GM12878 (cell line): ENCODE data around the gene SRSF10. TPM values are rescaled to one million over a fixed set of nuclear protein-coding genes. Genes with fewer than 3 reads are reported as not detected.
A peak's percentile ranks its signal among the peaks of the same experiment; 100 is the strongest.

ENCODE experiments used
- ATAC-seq: fragments of 200-7000 bp; cut with Tn5 transposase; 3 replicates; pipeline ENCODE4 v1.9.1; 2020; ENCODE audit warnings: mild to moderate bottlenecking, moderate library complexity
- BruUV-seq: library from RNA; stranded (reverse); fragments of 400-500 nt; replicated peaks from 2 replicates; lab custom pipeline; 2021; lab: Mats Ljungman, UMichigan
- CTCF ChIA-PET: fragments of 300-600 bp; sonication (Branson Sonifier 250); formaldehyde crosslinking; extraction: SDS; loops from one replicate; lab custom pipeline; 2021; ENCODE audit warnings: inconsistent platforms; lab: Yijun Ruan, JAX
- POLR2A ChIA-PET: fragments of 350-600 bp; formaldehyde crosslinking; extraction: SDS; loops from one replicate; lab custom pipeline; 2021; ENCODE audit warnings: inconsistent platforms; lab: Charles Lee
- RAD21 ChIA-PET: fragments of 300-600 bp; sonication (Branson Sonifier 250); formaldehyde crosslinking; loops from one replicate; lab custom pipeline; 2023; ENCODE audit warnings: antibody characterized with exemption; ENCODE audit not compliant: unreplicated experiment; lab: Charles Lee
- SMC1A ChIA-PET: fragments of 300-600 bp; sonication (Branson Sonifier 250); formaldehyde crosslinking; loops from one replicate; lab custom pipeline; 2023; ENCODE audit not compliant: unreplicated experiment, uncharacterized antibody; lab: Charles Lee
- DNase-seq: peaks from one replicate; pipeline ENCODE4 v3.0.0-alpha.2; 2011; ENCODE audit warnings: low read depth, low spot score
- FAIRE-seq: peaks from 3 replicates; lab custom pipeline; 2011; peaks lifted over from hg19 to GRCh38; lab: Jason Lieb, UNC
- H2AFZ ChIP-seq: 2 replicates; pipeline ENCODE4 v1.6.0; 2011; ENCODE audit warnings: low read depth, low read length, control low read depth; ENCODE audit not compliant: control insufficient read depth
- H3K27ac ChIP-seq: 2 replicates; pipeline ENCODE4 v1.5.1; 2011; ENCODE audit warnings: control low read depth; ENCODE audit not compliant: control insufficient read depth, insufficient read depth
- H3K27me3 ChIP-seq, 2 experiments: replicated peaks in 1 of 2; 2 replicates each; pipeline versions ENCODE4 v1.6.0 to v1.6.1; 2011; ENCODE audit warnings: low read length in 1 of 2; ENCODE audit not compliant: control insufficient read depth in 2 of 2, insufficient read depth in 2 of 2
- H3K36me3 ChIP-seq, 2 experiments: 2 replicates each; pipeline ENCODE4 v1.5.1; 2011; ENCODE audit warnings: low read length in 1 of 2; ENCODE audit not compliant: control insufficient read depth in 2 of 2, insufficient read depth in 2 of 2
- H3K4me1 ChIP-seq: 2 replicates; pipeline ENCODE4 v1.6.1; 2011; ENCODE audit warnings: mild to moderate bottlenecking, low read length, moderate library complexity, mixed read lengths; ENCODE audit not compliant: control insufficient read depth, insufficient read depth
- H3K4me2 ChIP-seq: 2 replicates; pipeline ENCODE4 v1.6.0; 2011; ENCODE audit warnings: control low read depth; ENCODE audit not compliant: control insufficient read depth, insufficient read depth
- H3K4me3 ChIP-seq: fragments of 200-600 bp; sonication (generic); 2 replicates; pipeline ENCODE4 v1.5.1; 2016
- H3K79me2 ChIP-seq: 2 replicates; pipeline ENCODE4 v1.6.0; 2011; ENCODE audit warnings: low read length; ENCODE audit not compliant: control insufficient read depth, insufficient read depth
- H3K9ac ChIP-seq: 2 replicates; pipeline ENCODE4 v1.8.0; 2011; ENCODE audit warnings: low read length, control low read depth, mixed read lengths; ENCODE audit not compliant: control insufficient read depth, insufficient read depth
- H3K9me3 ChIP-seq: replicated peaks from 3 replicates; pipeline ENCODE4 v1.5.1; 2011; ENCODE audit warnings: mild to moderate bottlenecking, low read length; ENCODE audit not compliant: control insufficient read depth, insufficient read depth
- H4K20me1 ChIP-seq: 2 replicates; pipeline ENCODE4 v1.6.0; 2011; ENCODE audit not compliant: control insufficient read depth, insufficient read depth
- ATF2 ChIP-seq: IDR thresholded peaks from 2 replicates; pipeline ENCODE4 v1.6.1; 2012; ENCODE audit warnings: low read length, inconsistent platforms
- BMI1 ChIP-seq: fragments of 450-650 bp; IDR thresholded peaks from 2 replicates; pipeline ENCODE4 v1.6.1; 2016; ENCODE audit warnings: mild to moderate bottlenecking, moderate library complexity, borderline replicate concordance
- CREB1 ChIP-seq: IDR thresholded peaks from 2 replicates; pipeline ENCODE4 v1.6.1; 2012; ENCODE audit warnings: low read depth, mild to moderate bottlenecking, inconsistent platforms
- ETV6 ChIP-seq, 2 experiments: fragments of 450-650 bp in 1 of 2; IDR thresholded peaks in 1 of 2; conservative IDR thresholded peaks in 1 of 2; 2 replicates each; pipeline ENCODE4 v1.6.1; 2014; ENCODE audit warnings: antibody characterized with exemption in 1 of 2, borderline replicate concordance in 1 of 2, low read depth in 1 of 2, mild to moderate bottlenecking in 1 of 2, moderate library complexity in 1 of 2
- EZH2 ChIP-seq: IDR thresholded peaks from 2 replicates; pipeline ENCODE4 v1.6.1; 2012; ENCODE audit warnings: low read depth, mild to moderate bottlenecking, control low read depth, inconsistent platforms, low read length, borderline replicate concordance; ENCODE audit not compliant: control insufficient read depth
- GABPA ChIP-seq: IDR thresholded peaks from 2 replicates; pipeline ENCODE4 v1.6.1; 2014; ENCODE audit warnings: antibody characterized with exemption, low read depth, mild to moderate bottlenecking, inconsistent platforms
- NFYB ChIP-seq: IDR thresholded peaks from 2 replicates; pipeline ENCODE4 v1.6.1; 2011; ENCODE audit warnings: low read depth, mild to moderate bottlenecking, low read length, improper control_type of control experiment, moderate library complexity; ENCODE audit not compliant: insufficient read depth
- POLR2AphosphoS2 ChIP-seq: IDR thresholded peaks from 2 replicates; pipeline ENCODE4 v1.6.1; 2011; ENCODE audit warnings: low read depth, mild to moderate bottlenecking, low read length, improper control_type of control experiment, moderate library complexity
- POU2F2 ChIP-seq: IDR thresholded peaks from 3 replicates; pipeline ENCODE4 v1.6.1; 2011; ENCODE audit warnings: low read depth, mild to moderate bottlenecking, low read length, borderline replicate concordance
- SMC3 ChIP-seq: IDR thresholded peaks from 2 replicates; pipeline ENCODE4 v1.6.1; 2011; ENCODE audit warnings: low read length, improper control_type of control experiment, borderline replicate concordance
- SREBF2 ChIP-seq: IDR thresholded peaks from 2 replicates; pipeline ENCODE4 v1.6.1; 2012; ENCODE audit warnings: mild to moderate bottlenecking, low read length
- ZNF24 ChIP-seq: fragments of 450-650 bp; IDR thresholded peaks from 2 replicates; pipeline ENCODE4 v1.6.1; 2017; ENCODE audit warnings: antibody characterized with exemption, mild to moderate bottlenecking
- WGBS: methylation state at CpG from one replicate; pipeline ENCODE4 v1.1.6; 2016; ENCODE audit warnings: low lambda C conversion rate; ENCODE audit not compliant: insufficient replicate concordance, insufficient coverage; ENCODE audit errors: missing lambda C conversion rate; 5-methylcytosine and 5-hydroxymethylcytosine counted together
- in situ Hi-C: fragments of 300-500 bp; cut with MboI; formaldehyde crosslinking; loops from 9 replicates; pipeline ENCODE4 v1.14.3; 2018; ENCODE audit warnings: mixed read lengths
- intact Hi-C: fragments of 100-400 bp; cut with micrococcal nuclease; formaldehyde crosslinking; loops from one replicate; pipeline ENCODE4 v1.14.2; 2022; ENCODE audit not compliant: unreplicated experiment
- polyA plus RNA-seq, 11 experiments: library from polyadenylated mRNA; depleted of rRNA in 4 of 11; unstranded in 6 of 11; stranded (reverse) in 5 of 11; fragments of >200 nt; fragmentation: Nextera tagmentation in 4 of 11; fragmentation: Illumina TruSeq in 1 of 11; extraction: Ambion mirVana in 4 of 11; extraction: Trizol in 1 of 11; gene quantifications; 1 replicate in 1 of 11; 2 replicates in 10 of 11; pipeline versions ENCODE4 v1.2.1 to v1.2.3, GENCODE V29; 2011 to 2016; ENCODE audit warnings: inconsistent platforms in 2 of 11, missing spikeins in 2 of 11, low read depth in 1 of 11
- total RNA-seq, 4 experiments: library from RNA; depleted of rRNA in 3 of 4; stranded (reverse); fragments of >200 nt in 3 of 4; fragmentation: Illumina TruSeq in 1 of 4; extraction: Trizol in 1 of 4; gene quantifications; 2 replicates each; pipeline versions ENCODE4 v1.2.1 to v1.2.3, GENCODE V29; 2013 to 2021
- TF ChIP-seq, protein P1 (sequence below): fragments of 450-650 bp; IDR thresholded peaks from 2 replicates; pipeline ENCODE4 v1.6.1; 2018; ENCODE audit warnings: borderline replicate concordance, mild to moderate bottlenecking; ENCODE audit not compliant: partially characterized antibody
- TF ChIP-seq, protein P2 (sequence below): fragments of 450-650 bp; IDR thresholded peaks from 2 replicates; pipeline ENCODE4 v1.6.1; 2016; ENCODE audit warnings: mild to moderate bottlenecking
- TF ChIP-seq, protein P3 (sequence below): fragments of 450-650 bp; IDR thresholded peaks from 2 replicates; pipeline ENCODE4 v1.6.1; 2014; ENCODE audit warnings: mild to moderate bottlenecking

Gene SRSF10
- total and polyA plus RNA-seq, 10 of the 15 experiments (the other 5 are each of a cell fraction or from before 2014, with no cell fraction given): 157 to 279 (median 222) TPM

DNA sequence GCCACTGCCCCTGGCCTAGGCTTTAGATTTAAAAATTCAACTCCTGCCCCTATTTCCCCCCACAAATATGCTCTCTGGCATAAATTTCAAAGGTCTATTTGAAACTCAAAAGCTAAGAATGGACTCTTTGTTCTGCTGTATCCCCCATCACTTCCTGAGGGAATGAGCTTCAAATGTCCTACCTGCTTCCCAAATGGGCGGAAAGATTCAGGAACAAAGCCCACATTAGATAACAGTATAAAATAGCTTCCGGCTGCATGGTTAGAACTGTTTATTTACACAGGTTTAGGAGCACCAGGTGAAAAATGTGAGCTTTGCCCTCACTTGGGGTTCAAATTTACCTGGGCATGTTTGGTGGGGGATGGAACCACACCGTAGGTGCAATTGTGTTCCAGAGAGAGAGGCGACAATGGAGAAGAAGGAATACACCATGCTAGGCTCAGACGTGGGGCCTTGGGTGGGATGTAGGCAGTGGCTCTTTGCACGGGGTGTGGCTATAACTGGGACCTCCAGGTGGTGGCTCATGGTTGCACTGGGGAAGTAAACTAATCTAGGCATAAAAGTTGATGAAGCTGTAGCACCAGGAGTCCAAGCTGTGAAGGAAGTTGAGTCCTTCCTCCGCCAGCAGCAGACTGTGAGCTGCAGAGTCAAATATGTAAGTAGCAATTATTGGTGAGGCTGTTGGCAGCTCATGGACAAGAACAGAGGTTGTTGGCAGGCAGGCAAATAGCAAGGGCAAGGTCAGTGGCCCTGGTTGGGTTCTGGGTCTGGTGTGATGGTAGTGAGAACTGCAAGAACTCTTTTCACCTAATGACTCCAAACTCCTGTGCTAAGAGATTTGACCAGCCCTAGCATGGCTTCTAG lies 41.5 kb upstream of the SRSF10 start:
- no peak overlapping the region for H3K4me2 ChIP-seq
- ChIA-PET RAD21 (interaction anchor here (0.6 kb wide), 2 partner anchors 9 to 14 kb away, joined by 3 read pairs; no protein-coding TSS in a partner anchor), POLR2A (interaction anchor here (1.6 kb wide), 1 partner anchor 10 kb away, joined by 5 read pairs; no protein-coding TSS in a partner anchor), SMC1A (interaction anchor here (0.9 to 2.2 kb wide), 5 partner anchors 10 to 58 kb away, joined by 3 to 10 read pairs (median 5); no protein-coding TSS in a partner anchor), CTCF (interaction anchor here (0.6 to 3.0 kb wide), 4 partner anchors 11 to 177 kb away, joined by 3 to 9 read pairs (median 4); no protein-coding TSS in a partner anchor)
- H3K9ac ChIP-seq: no peak overlapping the region
- no peaks in the 10 kb centered on the region for H3K9me3 ChIP-seq
- no peaks in the 10 kb centered on the region for H3K36me3 ChIP-seq
- H4K20me1 ChIP-seq: no peaks in the 10 kb centered on the region
- H3K4me3 ChIP-seq: no peak overlapping the region
- ATAC-seq: peak; percentile 21; the same call in 1 of the 3 replicates
- WGBS: 48% methylated on average over 7 of the region's 7 CpGs
- no peak for FAIRE-seq
- H3K4me1 ChIP-seq: no peaks in the 10 kb centered on the region
- no peak overlapping the region for H2AFZ ChIP-seq
- DNase-seq: no peak
- H3K79me2 ChIP-seq: no peaks in the 10 kb centered on the region
- no peak for TF ChIP-seq GABPA
- TF ChIP-seq, protein P1, sequence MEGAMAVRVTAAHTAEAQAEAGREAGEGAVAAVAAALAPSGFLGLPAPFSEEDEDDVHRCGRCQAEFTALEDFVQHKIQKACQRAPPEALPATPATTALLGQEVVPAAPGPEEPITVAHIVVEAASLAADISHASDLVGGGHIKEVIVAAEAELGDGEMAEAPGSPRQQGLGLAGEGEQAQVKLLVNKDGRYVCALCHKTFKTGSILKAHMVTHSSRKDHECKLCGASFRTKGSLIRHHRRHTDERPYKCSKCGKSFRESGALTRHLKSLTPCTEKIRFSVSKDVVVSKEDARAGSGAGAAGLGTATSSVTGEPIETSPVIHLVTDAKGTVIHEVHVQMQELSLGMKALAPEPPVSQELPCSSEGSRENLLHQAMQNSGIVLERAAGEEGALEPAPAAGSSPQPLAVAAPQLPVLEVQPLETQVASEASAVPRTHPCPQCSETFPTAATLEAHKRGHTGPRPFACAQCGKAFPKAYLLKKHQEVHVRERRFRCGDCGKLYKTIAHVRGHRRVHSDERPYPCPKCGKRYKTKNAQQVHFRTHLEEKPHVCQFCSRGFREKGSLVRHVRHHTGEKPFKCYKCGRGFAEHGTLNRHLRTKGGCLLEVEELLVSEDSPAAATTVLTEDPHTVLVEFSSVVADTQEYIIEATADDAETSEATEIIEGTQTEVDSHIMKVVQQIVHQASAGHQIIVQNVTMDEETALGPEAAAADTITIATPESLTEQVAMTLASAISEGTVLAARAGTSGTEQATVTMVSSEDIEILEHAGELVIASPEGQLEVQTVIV: no peak
- no peak for TF ChIP-seq BMI1
- TF ChIP-seq EZH2: no peak
- no peak for TF ChIP-seq POU2F2
- no peak for TF ChIP-seq CREB1
- TF ChIP-seq, protein P2, sequence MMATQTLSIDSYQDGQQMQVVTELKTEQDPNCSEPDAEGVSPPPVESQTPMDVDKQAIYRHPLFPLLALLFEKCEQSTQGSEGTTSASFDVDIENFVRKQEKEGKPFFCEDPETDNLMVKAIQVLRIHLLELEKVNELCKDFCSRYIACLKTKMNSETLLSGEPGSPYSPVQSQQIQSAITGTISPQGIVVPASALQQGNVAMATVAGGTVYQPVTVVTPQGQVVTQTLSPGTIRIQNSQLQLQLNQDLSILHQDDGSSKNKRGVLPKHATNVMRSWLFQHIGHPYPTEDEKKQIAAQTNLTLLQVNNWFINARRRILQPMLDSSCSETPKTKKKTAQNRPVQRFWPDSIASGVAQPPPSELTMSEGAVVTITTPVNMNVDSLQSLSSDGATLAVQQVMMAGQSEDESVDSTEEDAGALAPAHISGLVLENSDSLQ: no peak
- TF ChIP-seq, protein P3, sequence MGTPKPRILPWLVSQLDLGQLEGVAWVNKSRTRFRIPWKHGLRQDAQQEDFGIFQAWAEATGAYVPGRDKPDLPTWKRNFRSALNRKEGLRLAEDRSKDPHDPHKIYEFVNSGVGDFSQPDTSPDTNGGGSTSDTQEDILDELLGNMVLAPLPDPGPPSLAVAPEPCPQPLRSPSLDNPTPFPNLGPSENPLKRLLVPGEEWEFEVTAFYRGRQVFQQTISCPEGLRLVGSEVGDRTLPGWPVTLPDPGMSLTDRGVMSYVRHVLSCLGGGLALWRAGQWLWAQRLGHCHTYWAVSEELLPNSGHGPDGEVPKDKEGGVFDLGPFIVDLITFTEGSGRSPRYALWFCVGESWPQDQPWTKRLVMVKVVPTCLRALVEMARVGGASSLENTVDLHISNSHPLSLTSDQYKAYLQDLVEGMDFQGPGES: no peak
- TF ChIP-seq ZNF24: no peak
- no peak for TF ChIP-seq POLR2AphosphoS2
- no peak for TF ChIP-seq SMC3
- no peak for TF ChIP-seq SREBF2
- no peak for TF ChIP-seq ETV6 (conservative IDR thresholded peaks at IDR 0.05 in 1 of 2, IDR thresholded peaks at IDR 0.05 in 1 of 2; ENCODE audit: borderline replicate concordance in 1 of 2, low read depth in 1 of 2)
- no peak for TF ChIP-seq ATF2
- TF ChIP-seq NFYB: no peak
- H3K27ac ChIP-seq: no peak overlapping the region
- intact Hi-C loops (loop anchor here (10.0 kb wide), 2 partner anchors 207 to 247 kb away; partner anchors contain the start of gene PITHD1), in situ Hi-C loops (no loop called here)
- H3K27me3 ChIP-seq: no peaks in the 10 kb centered on the region
- BruUV-seq: no TSS peak
